Measurements from ENCODE around the gene RXRB.

Gene RXRB

DNA sequence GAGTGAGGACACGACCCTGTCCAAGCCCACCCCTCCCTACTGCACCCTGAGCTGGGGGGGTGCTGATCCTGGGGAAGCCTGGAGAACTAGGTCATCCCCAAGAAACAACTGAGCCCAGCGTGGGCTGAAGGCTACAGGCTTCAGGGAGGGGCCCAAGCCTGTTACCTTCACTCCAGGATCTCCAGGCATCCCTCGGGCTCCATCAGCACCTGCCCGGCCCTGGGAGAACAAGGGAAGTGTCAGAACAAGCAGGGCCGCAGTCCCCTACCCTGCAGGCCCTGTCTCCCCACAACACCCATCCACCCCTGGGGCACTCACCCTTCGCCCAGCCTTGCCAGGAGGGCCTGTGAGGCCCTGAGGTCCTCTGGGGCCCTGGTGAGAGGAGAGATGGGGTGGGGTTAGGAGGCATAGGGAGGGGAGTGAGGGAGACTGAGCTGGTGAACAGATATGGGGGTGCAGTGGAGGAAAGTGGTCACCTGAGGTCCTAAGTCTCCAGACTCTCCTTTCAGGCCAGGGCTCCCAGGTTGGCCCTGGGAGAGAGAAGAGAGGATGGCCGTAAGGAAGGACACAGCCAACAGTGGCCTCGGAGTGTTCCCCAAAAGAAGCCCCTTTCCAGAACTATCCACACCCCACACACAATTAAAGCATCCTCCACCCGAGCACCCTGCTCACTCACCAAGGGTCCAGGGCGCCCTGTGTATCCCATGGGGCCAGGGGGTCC, 21.6 kb downstream of the RXRB start:
- in situ Hi-C loops (cut with HindIII; ENCODE audit: low sequenced_read_pairs), result no loop called here

DNA sequence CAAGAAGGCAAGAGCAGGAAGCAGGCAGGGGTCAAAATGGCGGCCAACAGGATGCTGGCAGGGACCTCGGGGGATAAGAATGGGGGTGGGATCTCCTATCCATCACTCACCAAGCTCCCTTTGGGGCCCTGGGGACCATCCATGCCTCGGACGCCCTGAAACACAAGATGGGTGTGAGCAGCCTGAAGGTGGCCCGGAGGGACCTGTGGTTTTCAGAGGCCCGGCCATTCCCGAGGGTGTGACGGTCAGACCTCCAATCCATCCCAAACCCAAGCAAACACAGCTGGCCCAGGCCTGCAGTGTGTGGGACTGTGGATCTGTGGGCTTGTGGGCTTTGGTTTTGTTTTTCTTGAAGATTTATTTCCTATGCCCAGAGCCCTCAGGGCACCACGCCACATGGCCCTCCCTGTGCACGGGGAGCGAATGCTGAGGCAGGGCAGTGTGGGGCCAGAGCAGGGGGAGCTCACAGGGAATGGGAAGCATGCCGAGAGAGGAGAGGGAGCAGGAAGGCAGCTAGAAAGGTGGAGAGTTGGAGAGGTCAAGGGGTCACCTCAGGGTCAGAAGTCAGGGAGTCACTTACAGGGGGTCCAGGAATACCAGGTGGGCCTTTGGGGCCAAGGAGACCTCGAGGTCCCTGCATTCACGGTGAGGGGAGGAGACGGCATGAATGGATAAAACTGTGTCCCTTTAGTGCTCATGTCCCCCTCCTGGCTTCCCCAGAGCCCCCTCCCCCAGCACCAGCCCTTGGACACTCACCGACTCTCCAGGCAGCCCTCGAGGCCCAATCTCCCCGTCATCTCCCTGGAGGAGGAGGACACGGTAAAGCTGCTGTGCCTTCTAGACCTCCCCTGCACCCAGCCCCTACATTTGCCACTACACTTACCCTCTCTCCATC, 22.7 kb downstream of the RXRB start:
- no peak for DNase-seq (ENCODE audit: low read depth, low spot score)
- TF ChIP-seq, protein P1, sequence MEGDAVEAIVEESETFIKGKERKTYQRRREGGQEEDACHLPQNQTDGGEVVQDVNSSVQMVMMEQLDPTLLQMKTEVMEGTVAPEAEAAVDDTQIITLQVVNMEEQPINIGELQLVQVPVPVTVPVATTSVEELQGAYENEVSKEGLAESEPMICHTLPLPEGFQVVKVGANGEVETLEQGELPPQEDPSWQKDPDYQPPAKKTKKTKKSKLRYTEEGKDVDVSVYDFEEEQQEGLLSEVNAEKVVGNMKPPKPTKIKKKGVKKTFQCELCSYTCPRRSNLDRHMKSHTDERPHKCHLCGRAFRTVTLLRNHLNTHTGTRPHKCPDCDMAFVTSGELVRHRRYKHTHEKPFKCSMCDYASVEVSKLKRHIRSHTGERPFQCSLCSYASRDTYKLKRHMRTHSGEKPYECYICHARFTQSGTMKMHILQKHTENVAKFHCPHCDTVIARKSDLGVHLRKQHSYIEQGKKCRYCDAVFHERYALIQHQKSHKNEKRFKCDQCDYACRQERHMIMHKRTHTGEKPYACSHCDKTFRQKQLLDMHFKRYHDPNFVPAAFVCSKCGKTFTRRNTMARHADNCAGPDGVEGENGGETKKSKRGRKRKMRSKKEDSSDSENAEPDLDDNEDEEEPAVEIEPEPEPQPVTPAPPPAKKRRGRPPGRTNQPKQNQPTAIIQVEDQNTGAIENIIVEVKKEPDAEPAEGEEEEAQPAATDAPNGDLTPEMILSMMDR (IDR thresholded peaks at IDR 0.05; ENCODE audit: low read depth, low read length), result no peak
- no peak overlapping the region for H3K4me3 ChIP-seq (ENCODE audit: low read depth, low read length)
- in situ Hi-C loops (cut with HindIII; ENCODE audit: low sequenced_read_pairs), result no loop called here

More for the DNA sequence above, 21.6 kb downstream of the RXRB start:
- no peak overlapping the region for H3K4me3 ChIP-seq (ENCODE audit: low read depth, low read length)
- TF ChIP-seq, protein P1 (IDR thresholded peaks at IDR 0.05; ENCODE audit: low read depth, low read length), result no peak
- no peak for DNase-seq (ENCODE audit: low read depth, low spot score)

DNA sequence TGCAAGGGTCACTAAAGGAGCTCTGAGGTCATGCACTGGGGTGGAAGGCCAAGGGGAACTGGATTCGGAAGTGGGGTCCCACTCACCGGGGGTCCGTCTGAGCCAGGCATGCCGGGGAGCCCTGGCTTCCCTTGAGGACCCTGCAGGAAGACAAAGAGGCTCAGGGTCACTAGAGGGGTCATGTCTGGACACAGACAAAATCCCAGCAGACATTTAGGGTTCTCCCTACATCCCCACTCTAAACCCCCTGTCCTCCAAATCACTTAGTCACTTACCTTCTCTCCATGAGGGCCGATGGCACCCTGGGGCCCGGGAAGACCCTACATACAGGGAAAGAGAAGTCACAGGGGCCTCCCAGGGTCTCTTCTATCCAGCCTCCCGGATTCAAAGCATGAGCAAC, 23.6 kb downstream of the RXRB start:
- TF ChIP-seq, protein P1 (IDR thresholded peaks at IDR 0.05; ENCODE audit: low read depth, low read length), result no peak
- in situ Hi-C loops (cut with HindIII; ENCODE audit: low sequenced_read_pairs), result no loop called here
- DNase-seq (ENCODE audit: low read depth, low spot score), result no peak
- H3K4me3 ChIP-seq (ENCODE audit: low read depth, low read length), result no peak overlapping the region

DNA sequence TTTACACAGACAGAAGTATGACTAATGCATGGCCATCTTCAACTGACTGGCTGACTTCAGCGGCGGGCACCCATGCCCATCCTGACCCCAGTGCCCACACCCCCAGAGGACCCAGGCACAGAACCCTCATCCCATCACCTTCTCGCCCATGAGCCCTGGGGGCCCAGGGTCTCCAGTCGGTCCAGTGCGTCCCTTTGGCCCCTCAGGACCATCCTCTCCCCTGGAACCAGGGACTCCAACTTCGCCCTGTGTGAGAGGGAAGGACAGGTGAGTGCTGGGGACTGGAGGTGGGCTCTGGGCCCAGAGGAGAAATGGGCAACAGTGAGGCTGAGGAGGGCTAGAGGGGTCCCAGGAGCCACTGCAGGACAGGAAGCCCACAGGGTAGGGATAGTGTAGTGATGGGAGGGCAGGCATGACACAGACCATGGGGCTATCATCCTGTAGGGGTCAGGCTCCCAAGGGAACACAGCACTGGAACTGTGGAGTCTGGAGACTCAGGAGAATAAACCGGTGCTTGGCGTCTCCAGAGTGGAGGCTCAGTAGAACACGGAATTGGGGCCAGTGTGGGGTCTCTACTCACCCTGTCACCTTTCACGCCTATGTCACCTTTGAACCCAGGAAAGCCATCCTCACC, 24.9 kb downstream of the RXRB start:
- DNase-seq (ENCODE audit: low read depth, low spot score), result no peak
- in situ Hi-C loops (cut with HindIII; ENCODE audit: low sequenced_read_pairs), result no loop called here
- no peak overlapping the region for H3K4me3 ChIP-seq (ENCODE audit: low read depth, low read length)
- TF ChIP-seq, protein P1 (IDR thresholded peaks at IDR 0.05; ENCODE audit: low read depth, low read length), result peak; percentile 9

DNA sequence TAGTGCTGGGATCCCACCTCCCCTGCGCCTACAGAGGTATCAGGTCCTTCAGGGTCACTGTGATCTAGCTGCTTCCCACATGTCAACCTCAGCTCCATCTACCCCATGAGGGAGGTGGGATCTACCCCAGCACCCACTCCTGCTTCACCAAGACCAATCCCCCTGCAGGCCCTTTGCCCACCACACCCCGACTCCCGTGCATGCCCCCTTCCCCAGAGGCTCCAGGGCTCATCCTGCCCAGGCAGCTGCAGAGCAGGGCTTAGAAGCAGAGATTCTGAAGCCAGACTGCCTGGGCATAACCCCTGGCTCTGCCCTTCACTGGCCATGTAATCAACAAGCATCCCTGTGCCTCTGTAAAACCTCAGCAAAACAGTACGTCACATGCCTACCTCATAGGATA, 25.7 kb downstream of the RXRB start:
- H3K4me3 ChIP-seq (ENCODE audit: low read depth, low read length), result no peak overlapping the region
- in situ Hi-C loops (cut with HindIII; ENCODE audit: low sequenced_read_pairs), result no loop called here
- TF ChIP-seq, protein P1 (IDR thresholded peaks at IDR 0.05; ENCODE audit: low read depth, low read length), result no peak
- no peak for DNase-seq (ENCODE audit: low read depth, low spot score)

DNA sequence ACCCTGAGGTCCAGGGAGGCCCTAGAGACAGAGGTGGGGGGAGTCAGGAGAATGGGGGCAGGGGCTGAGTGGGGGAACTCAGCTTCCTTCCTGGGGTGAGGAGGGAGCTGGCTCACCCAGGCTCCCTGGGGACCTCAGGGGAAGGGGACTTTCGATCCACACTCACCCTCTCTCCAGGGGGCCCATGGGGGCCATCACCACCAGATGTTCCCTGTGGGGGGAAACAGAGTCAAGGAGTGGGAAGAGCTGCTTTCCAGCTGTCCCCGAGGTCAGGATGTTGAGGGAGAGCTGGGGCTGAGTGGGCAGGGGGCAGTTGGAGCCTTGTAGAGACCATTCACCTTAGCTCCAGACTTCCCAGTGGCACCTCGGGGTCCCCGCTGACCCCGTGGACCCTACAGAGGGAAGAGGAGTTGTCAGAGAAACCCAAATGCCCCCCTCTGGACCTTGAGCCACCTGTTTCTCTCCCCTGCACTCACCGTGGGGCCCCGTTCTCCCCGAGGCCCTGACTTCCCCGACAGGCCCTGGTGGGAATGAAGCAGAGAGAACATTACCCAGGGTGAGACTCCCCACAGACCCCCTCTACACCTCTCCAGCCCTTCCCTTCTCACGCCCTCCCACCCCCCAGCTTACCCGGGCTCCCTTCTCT, 26.8 kb downstream of the RXRB start:
- TF ChIP-seq, protein P1 (IDR thresholded peaks at IDR 0.05; ENCODE audit: low read depth, low read length), result no peak
- no peak overlapping the region for H3K4me3 ChIP-seq (ENCODE audit: low read depth, low read length)
- DNase-seq (ENCODE audit: low read depth, low spot score), result no peak
- in situ Hi-C loops (cut with HindIII; ENCODE audit: low sequenced_read_pairs), result no loop called here

All from astrocyte of the spinal cord (primary cell).